ENCODE data around the gene CDK10. TPM values are rescaled to one million over a fixed set of nuclear protein-coding genes. Genes with fewer than 3 reads are reported as not detected.
"Not testable (repeated sequence)": the region's sequence is repeated elsewhere in the genome, so short reads cannot be mapped to it uniquely, and the experiment has no call there.

CDK10 gene
- total RNA-seq, 1 donor: 12.7 TPM

DNA sequence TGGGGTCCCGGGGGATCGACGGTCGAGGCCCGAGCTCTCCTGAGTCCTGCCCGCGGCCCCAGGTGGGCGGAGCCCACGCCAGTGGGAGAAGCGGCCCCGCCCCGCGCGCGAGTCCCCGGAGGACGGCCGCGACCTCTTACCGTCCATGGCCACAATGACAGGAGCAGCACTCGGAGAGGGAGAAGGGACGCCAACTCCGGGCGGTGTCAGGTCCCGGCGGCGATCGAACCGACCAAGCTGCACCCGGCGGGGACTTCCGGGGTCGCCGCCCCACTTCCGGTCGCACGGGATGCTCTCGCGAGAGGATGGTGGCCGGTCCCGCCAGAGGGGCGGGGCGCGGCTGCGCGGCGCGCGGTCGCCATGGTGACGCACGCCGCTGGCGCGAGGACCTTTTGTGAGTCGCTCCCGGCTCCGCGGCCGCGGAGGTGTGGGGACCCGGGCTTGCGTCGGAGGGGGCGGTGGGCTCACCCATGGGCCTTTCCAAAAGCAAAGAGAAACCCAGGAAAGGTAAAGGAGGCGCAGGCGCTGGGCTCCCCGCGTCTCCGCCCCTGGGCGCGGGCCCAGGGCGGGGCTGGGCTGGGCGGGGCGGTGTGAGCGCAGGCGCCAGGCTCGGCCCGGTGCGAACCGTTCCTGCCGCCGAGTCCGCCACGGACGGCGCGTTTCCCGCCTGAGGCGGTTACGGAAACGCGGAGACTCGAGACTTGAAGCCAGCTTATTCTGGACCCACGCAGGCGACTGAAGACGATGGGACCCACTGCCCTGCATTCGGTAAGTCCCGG lies 28.9 kb upstream of the CDK10 start, which contains the start of the genes CHMP1A and SPATA33:
TSS of gene CHMP1A (minus strand) at position 267 of the 779 bp plus-strand sequence. CDS start at position 147, 120 bp downstream.
TSS of gene SPATA33 (plus strand) at position 395 of the 779 bp plus-strand sequence. CDS start at position 471, 76 bp downstream.
- H3K27me3 ChIP-seq (ENCODE audit: insufficient read depth, low read length): no peaks in the 10 kb centered on the region
- H3K4me3 ChIP-seq (ENCODE audit: low read length): peak within 1 kb of the TSS; percentile 92
- peaks cover 27% of the 10 kb centered on the region for H3K4me1 ChIP-seq (ENCODE audit: insufficient read depth, low read length)
- H3K9me3 ChIP-seq (ENCODE audit: low read depth, low read length): no peaks in the 10 kb centered on the region

DNA sequence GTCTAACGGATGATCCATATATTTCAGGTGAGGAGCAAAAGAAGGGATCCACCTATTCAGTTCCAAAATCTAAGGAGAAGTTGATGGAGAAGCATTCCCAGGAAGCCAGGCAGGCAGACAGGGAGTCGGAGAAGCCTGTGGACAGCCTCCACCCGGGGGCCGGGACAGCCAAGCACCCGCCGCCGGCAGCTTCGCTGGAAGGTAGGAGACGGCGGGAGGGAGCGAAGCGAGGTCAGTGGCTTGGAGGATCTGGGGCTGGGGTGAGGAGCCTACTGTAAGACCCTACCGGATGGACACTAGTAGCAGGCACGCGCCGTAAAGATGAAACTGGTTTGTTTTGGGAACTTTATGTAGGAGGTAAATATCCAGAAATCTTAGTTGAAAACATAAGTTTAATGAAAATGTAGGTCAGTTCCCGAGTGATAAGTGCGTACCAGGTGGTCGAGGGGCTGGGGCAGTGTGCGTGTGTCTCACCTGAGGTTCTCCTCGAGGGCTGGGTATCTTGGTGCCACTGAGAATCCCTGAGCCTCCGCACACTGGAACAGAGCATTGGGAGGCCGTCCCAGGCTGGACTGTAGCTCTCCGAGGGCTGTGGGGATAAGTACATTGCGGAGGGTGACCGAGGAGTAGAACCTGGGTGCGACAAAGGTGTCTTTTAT lies 28.1 kb upstream of the CDK10 start:
- Histone ChIP-seq H3K4me3 (ENCODE audit: low read length) (peak overlapping the region; percentile 92), H3K4me1 (ENCODE audit: insufficient read depth, low read length) (peaks cover 27% of the 10 kb centered on the region), H3K27me3 (ENCODE audit: insufficient read depth, low read length) (no peaks in the 10 kb centered on the region), H3K9me3 (ENCODE audit: low read depth, low read length) (no peaks in the 10 kb centered on the region)

DNA sequence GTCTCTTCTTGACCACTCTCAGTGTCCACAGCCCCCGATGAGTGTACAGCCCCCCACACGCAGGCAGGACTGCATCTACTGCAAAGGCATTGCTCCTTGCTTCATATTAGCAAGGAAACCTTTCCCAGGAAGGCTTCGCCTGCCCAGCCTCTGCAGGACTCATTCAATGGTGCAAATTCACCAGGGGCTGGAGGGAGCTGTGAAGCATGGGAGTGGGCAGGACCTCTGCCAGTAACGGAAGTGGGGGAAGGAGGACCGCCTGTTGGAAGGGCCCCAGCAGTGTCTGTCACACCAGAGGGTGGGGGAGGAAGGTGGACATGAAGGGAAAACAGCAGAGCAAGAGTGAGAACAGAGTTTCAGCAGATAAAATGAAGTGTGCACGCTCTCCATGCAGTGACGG lies 26.3 kb upstream of the CDK10 start:
- no peaks in the 10 kb centered on the region for H3K27me3 ChIP-seq (ENCODE audit: insufficient read depth, low read length)
- H3K4me1 ChIP-seq (ENCODE audit: insufficient read depth, low read length): peaks cover 25% of the 10 kb centered on the region
- H3K4me3 ChIP-seq (ENCODE audit: low read length): no peak overlapping the region
- H3K9me3 ChIP-seq (ENCODE audit: low read depth, low read length): no peaks in the 10 kb centered on the region

DNA sequence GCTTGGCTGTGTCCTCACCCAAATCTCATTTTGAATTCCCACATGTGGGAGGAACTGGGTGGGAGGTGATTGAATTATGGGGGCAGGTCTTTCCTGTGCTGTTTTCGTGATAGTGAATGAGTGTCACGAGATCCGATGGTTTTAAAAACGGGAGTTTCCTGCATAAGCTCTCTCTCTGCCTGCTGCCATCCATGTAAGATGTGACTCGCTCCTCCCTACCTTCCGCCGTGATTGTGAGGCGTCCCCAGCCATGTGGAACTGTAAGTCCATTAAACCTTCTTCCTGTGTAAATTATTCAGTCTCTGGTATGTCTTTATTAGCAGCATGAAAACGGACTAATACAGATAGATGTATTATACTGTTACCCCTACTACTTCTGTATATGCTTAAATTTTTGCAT lies 25.3 kb upstream of the CDK10 start:
- H3K4me1 ChIP-seq (ENCODE audit: insufficient read depth, low read length): peaks cover 17% of the 10 kb centered on the region
- no peaks in the 10 kb centered on the region for H3K27me3 ChIP-seq (ENCODE audit: insufficient read depth, low read length)
- H3K4me3 ChIP-seq (ENCODE audit: low read length): no peak overlapping the region
- no peaks in the 10 kb centered on the region for H3K9me3 ChIP-seq (ENCODE audit: low read depth, low read length)

DNA sequence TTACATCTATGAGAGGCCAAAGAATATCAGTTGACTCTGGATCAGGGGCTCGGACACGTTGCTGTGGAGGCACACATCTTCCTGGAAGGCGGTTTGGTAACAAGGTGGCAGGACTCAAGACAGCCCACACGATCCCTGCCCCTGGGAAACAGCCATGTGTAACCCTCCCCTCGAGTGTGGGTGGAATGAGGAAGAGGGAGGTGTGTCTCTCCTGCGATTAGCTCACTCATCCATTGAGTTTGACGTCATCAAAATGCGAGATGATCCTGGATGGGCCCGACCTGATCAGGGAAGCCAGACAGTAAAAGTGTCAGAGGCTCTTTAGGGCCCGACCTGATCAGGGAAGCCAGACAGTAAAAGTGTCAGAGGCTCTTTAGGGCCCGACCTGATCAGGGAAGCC lies 22.3 kb upstream of the CDK10 start:
- not testable (repeated sequence) for H3K4me3 ChIP-seq (ENCODE audit: low read length); H3K9me3 ChIP-seq (ENCODE audit: low read depth, low read length); H3K4me1 ChIP-seq (ENCODE audit: insufficient read depth, low read length); H3K27me3 ChIP-seq (ENCODE audit: insufficient read depth, low read length)

DNA sequence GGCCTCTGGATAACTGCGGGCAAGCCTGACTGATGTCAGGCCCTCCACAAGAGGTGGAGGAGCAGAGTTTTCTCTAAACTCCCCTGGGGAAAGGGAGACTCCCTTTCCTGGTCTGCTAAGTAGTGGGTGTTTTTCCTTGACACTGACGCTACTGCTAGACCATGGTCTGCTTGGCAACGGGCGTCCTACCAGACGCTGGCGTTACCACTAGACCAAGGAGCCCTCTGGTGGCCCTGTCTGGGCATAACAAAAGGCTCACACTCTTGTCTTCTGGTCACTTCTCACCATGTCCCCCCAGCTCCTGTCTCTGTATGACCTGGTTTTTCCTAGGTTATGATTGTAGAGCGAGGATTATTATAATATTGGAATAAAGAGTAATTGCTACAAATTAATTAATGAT lies 19.5 kb upstream of the CDK10 start:
- not testable (repeated sequence) for H3K4me3 ChIP-seq (ENCODE audit: low read length); H3K9me3 ChIP-seq (ENCODE audit: low read depth, low read length); H3K4me1 ChIP-seq (ENCODE audit: insufficient read depth, low read length); H3K27me3 ChIP-seq (ENCODE audit: insufficient read depth, low read length)

DNA sequence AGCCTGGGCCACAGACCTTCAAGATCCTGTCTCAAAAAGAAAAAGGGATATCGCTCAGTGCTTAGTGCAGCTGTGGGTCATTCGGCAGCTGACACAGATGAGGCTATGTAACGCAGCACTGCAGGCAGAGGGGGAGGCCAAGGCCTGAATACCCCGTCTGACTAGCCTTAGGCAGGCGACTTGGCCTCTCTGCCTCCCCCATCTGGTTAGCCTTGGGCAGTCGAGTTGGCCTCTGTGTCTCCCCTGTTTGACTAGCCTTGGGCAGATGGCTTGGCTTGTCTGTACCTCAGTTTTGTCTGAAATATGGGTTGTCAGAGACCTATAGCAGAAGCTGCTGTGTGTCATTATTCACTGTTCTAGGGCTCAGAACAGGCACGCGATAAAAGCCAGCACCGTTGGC lies 18.9 kb upstream of the CDK10 start:
- Histone ChIP-seq H3K4me3 (ENCODE audit: low read length) (no peak overlapping the region), H3K27me3 (ENCODE audit: insufficient read depth, low read length) (no peaks in the 10 kb centered on the region), H3K9me3 (ENCODE audit: low read depth, low read length) (no peaks in the 10 kb centered on the region), H3K4me1 (ENCODE audit: insufficient read depth, low read length) (no peaks in the 10 kb centered on the region)

DNA sequence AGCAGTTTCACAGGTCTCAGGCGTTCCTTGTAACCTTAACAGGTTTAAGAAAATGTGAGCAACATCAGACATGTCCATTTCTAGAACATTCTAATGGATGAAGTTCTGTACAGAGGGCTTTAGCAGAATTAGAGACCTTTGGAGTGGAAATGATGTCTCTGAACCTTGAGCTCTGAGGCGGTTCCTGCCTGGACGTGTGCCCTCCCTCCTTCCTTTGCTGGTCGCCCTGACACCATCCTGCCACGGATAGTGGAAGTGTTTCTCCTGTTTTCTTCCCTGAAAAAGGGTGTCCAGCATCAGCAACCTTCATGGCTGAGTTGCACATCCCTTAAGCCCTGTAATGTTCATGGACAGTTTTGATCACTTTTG lies 17.7 kb upstream of the CDK10 start:
- Histone ChIP-seq H3K4me3 (ENCODE audit: low read length) (no peak overlapping the region), H3K9me3 (ENCODE audit: low read depth, low read length) (no peaks in the 10 kb centered on the region), H3K27me3 (ENCODE audit: insufficient read depth, low read length) (no peaks in the 10 kb centered on the region), H3K4me1 (ENCODE audit: insufficient read depth, low read length) (no peaks in the 10 kb centered on the region)

DNA sequence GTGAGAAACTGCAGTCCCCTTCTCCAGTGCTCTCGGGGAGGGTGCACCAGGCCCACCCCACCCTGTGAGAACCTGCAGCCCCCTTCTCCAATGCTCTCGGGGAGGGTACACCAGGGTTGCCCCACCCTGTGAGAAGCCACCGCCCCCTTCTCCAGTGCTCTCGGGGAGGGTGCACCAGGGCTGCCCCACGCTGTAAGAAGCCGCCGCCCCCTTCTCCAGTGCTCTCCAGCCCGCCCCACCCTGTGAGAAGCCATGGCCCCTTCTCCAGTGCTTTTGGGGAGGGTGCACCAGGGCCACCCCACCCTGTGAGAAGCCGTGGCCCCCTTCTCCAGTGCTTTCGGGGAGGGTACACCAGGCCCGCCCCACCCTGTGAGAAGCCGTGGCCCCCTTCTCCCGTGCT lies 16.7 kb upstream of the CDK10 start:
- no peak overlapping the region for H3K4me3 ChIP-seq (ENCODE audit: low read length)
- no peaks in the 10 kb centered on the region for H3K27me3 ChIP-seq (ENCODE audit: insufficient read depth, low read length)
- H3K4me1 ChIP-seq (ENCODE audit: insufficient read depth, low read length): no peaks in the 10 kb centered on the region
- no peaks in the 10 kb centered on the region for H3K9me3 ChIP-seq (ENCODE audit: low read depth, low read length)

DNA sequence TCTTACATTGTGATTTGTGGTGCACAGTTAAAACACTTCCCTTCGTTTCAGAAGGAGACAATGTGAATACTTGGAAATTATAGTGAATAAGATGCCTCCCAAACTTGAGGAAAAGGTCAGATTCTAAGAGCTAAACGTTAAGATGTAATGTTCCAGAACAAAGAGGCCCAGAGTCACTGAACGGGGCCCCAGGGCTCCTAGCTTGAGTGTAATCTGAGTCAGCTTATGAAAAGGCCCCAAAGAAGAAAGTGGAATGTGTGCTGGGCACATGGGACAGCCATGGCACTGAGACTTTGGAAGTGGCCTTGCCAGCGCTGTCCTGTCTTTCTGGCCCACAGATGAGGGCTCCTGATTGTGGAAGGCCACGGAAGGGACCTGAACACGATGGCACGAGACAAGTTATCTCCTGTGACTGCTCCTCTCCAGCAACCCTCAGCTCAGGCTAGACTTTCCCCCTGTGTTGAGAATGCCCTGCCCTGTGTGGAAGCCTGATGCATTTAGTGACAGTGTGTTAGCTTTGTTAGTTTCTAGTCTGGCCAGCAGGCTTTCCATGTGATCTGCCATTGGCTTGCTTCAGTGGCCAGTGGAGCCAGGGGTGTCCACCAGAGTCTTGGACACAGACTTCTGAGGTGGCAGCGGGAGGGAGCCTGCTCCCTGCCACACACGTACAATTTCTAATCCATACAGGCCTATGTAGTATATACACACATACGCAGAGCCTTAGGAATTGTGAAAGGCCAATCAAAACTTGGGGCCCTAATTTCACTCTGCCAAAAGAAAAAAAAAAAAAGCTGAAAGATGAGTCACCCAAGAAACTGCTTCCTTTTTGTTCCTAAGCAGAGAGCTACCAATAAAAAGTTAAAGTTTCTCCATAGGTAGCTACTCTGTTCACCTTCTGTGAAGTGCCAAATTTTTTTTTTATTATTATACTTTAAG lies 15.7 kb upstream of the CDK10 start:
- no peaks in the 10 kb centered on the region for H3K4me1 ChIP-seq (ENCODE audit: insufficient read depth, low read length)
- no peaks in the 10 kb centered on the region for H3K9me3 ChIP-seq (ENCODE audit: low read depth, low read length)
- H3K27me3 ChIP-seq (ENCODE audit: insufficient read depth, low read length): no peaks in the 10 kb centered on the region
- H3K4me3 ChIP-seq (ENCODE audit: low read length): no peak overlapping the region

DNA sequence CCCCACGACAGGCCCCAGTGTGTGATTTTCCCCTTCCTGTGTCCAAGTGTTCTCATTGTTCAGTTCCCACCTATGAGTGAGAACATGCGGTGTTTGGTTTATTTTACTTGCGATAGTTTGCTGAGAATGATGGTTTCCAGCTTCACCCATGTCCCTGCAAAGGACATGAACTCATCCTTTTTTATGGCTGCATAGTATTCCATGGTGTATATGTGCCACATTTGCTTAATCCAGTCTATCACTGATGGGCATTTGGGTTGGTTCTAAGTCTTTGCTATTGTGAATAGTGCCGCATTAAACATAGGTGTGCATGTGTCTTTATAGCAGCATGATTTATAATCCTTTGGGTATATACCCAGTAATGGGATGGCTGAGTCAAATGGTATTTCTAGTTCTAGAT lies 14.9 kb upstream of the CDK10 start:
- H3K27me3 ChIP-seq (ENCODE audit: insufficient read depth, low read length); H3K4me1 ChIP-seq (ENCODE audit: insufficient read depth, low read length); H3K9me3 ChIP-seq (ENCODE audit: low read depth, low read length); H3K4me3 ChIP-seq (ENCODE audit: low read length): not testable (repeated sequence)

DNA sequence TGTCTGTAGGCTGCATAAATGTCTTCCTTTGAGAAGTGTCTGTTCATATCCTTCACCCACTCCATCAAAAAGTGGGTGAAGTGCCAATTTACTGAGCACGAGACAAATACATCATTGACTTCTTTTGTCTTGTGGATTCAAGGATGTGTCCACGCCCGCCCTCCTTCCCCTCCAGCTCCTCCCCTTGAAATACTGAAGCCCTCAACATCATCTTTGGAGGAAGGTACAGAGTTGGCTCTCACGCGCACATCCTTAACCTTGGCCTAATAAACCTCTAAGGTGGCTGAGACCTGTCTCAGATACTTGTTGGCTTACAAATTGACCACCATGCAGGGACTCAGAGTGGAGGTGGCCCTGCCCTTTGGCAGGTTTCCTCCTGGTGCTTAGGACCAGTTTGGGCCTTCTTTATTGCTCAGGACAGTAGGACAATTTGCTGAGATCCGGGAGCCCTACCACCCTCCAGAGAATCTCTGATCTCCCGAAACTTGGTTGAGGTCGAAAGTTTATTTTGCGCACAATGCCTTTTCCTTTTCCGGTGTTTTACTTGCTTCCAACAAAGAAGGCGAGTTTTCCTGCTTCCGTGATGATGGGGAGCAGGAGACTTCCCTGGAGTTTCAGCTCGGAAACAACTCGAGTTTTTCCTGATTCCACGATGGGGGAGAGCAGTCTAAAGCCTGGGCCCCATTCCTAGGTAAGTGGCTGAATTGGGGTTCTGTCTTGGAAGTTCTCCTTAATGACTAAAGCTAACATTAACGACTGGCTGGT lies 14.1 kb upstream of the CDK10 start:
- Histone ChIP-seq H3K27me3 (ENCODE audit: insufficient read depth, low read length) (no peaks in the 10 kb centered on the region), H3K9me3 (ENCODE audit: low read depth, low read length) (no peaks in the 10 kb centered on the region), H3K4me1 (ENCODE audit: insufficient read depth, low read length) (no peaks in the 10 kb centered on the region), H3K4me3 (ENCODE audit: low read length) (no peak overlapping the region)

DNA sequence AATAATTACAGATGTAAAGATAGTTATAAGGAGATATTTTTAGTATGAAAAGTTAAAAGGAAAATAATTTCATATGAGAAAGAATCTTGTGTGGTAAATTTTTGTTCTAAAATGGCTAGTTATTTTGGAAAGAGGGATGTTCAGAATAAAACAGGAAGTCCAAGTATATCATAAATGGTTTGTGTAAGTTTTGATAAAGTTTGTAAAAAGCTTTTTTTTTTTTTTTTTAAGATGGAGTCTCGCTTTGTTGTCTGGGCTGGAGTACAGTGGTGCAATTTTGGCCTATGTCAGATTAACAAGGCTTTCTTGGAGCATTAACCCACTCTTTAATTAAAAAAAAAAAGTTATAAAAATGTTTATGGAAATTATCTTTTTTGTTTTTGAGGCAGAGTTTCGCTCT lies 8.2 kb upstream of the CDK10 start:
- Histone ChIP-seq H3K4me3 (ENCODE audit: low read length) (no peak overlapping the region), H3K9me3 (ENCODE audit: low read depth, low read length) (no peaks in the 10 kb centered on the region), H3K4me1 (ENCODE audit: insufficient read depth, low read length) (no peaks in the 10 kb centered on the region), H3K27me3 (ENCODE audit: insufficient read depth, low read length) (no peaks in the 10 kb centered on the region)

DNA sequence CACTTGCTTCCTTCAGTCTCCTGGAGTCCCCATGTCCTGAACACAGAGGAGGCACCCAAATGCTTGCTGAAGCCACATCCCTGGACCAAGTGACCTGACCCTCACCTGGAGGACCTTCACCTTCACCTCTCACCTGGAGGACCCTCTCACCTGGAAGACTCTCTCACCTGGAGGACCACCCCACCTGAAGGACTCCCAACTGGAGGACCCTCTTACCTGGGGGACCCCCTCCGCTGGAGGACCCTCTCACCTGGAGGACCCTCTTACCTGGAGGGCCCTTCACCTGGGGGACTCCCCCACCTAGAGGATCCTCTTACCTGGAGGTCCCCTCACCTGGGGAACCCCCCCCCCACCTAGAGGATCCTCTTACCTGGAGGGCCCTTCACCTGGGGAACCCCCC lies 573 bp upstream of the CDK10 start:
- Histone ChIP-seq H3K27me3 (ENCODE audit: insufficient read depth, low read length) (no peaks in the 10 kb centered on the region), H3K9me3 (ENCODE audit: low read depth, low read length) (no peaks in the 10 kb centered on the region), H3K4me3 (ENCODE audit: low read length) (no peak overlapping the region), H3K4me1 (ENCODE audit: insufficient read depth, low read length) (peaks cover 9% of the 10 kb centered on the region)
